ENCODE measurements around the gene FHAD1.

The FHAD1 gene

GRCh38 chr1:15406614-15407559 is 159.9 kb downstream of the FHAD1 start:
- Histone ChIP-seq H3K4me3 (ENCODE audit: low read length) (no peak overlapping the region), H3K4me1 (ENCODE audit: control insufficient read depth, insufficient read depth, low read length) (peaks cover 17% of the 10 kb centered on the region), H3K36me3 (ENCODE audit: control insufficient read depth, insufficient read depth, low read length) (no peaks in the 10 kb centered on the region), H3K27ac (ENCODE audit: low read depth, low read length) (peak overlapping the region; percentile 65), H3K27me3 (ENCODE audit: control insufficient read depth, insufficient read depth, low read length) (no peaks in the 10 kb centered on the region), H3K9ac (ENCODE audit: low read length) (no peak overlapping the region)

GRCh38 chr1:15407580-15407979 is 160.6 kb downstream of the FHAD1 start:
- peaks cover 17% of the 10 kb centered on the region for H3K4me1 ChIP-seq (ENCODE audit: control insufficient read depth, insufficient read depth, low read length)
- H3K4me3 ChIP-seq (ENCODE audit: low read length) = no peak overlapping the region
- no peak overlapping the region for H3K9ac ChIP-seq (ENCODE audit: low read length)
- no peaks in the 10 kb centered on the region for H3K27me3 ChIP-seq (ENCODE audit: control insufficient read depth, insufficient read depth, low read length)
- no peaks in the 10 kb centered on the region for H3K36me3 ChIP-seq (ENCODE audit: control insufficient read depth, insufficient read depth, low read length)
- peak overlapping the region; percentile 65 for H3K27ac ChIP-seq (ENCODE audit: low read depth, low read length)

- no peaks in the 10 kb centered on the region for H3K36me3 ChIP-seq (ENCODE audit: control insufficient read depth, insufficient read depth, low read length)
- H3K4me1 ChIP-seq (ENCODE audit: control insufficient read depth, insufficient read depth, low read length) = peaks cover 17% of the 10 kb centered on the region
- H3K9ac ChIP-seq (ENCODE audit: low read length) = peak overlapping the region; percentile 13
- H3K27me3 ChIP-seq (ENCODE audit: control insufficient read depth, insufficient read depth, low read length) = no peaks in the 10 kb centered on the region
- peak overlapping the region; percentile 46 for H3K27ac ChIP-seq (ENCODE audit: low read depth, low read length)
- H3K4me3 ChIP-seq (ENCODE audit: low read length) = peak overlapping the region; percentile 70
Measured at GRCh38 chr1:15408890-15409387, 161.9 kb downstream of the FHAD1 start.

- H3K4me1 ChIP-seq (ENCODE audit: control insufficient read depth, insufficient read depth, low read length) = peaks cover 17% of the 10 kb centered on the region
- no peaks in the 10 kb centered on the region for H3K36me3 ChIP-seq (ENCODE audit: control insufficient read depth, insufficient read depth, low read length)
- H3K27me3 ChIP-seq (ENCODE audit: control insufficient read depth, insufficient read depth, low read length) = no peaks in the 10 kb centered on the region
- H3K9ac ChIP-seq (ENCODE audit: low read length) = peak within 1 kb of the TSS; percentile 42
- H3K27ac ChIP-seq (ENCODE audit: low read depth, low read length) = peak within 1 kb of the TSS; percentile 46
- H3K4me3 ChIP-seq (ENCODE audit: low read length) = peak within 1 kb of the TSS; percentile 70
Measured at GRCh38 chr1:15409388-15410222, 162.6 kb downstream of the FHAD1 start, which contains the start of gene EFHD2. EFHD2 (plus strand) TSS chr1:15409888; CDS start chr1:15409972, 84 bp downstream.

- H3K4me1 ChIP-seq (ENCODE audit: control insufficient read depth, insufficient read depth, low read length) = peaks cover 17% of the 10 kb centered on the region
Measured at GRCh38 chr1:15410223-15410883, 163.3 kb downstream of the FHAD1 start.

GRCh38 chr1:15410884-15411245 is 163.8 kb downstream of the FHAD1 start:
- no peak overlapping the region for H3K27ac ChIP-seq (ENCODE audit: low read depth, low read length)

More at GRCh38 chr1:15410223-15410883, 163.3 kb downstream of the FHAD1 start:
- Histone ChIP-seq H3K27me3 (ENCODE audit: control insufficient read depth, insufficient read depth, low read length) (no peaks in the 10 kb centered on the region), H3K36me3 (ENCODE audit: control insufficient read depth, insufficient read depth, low read length) (no peaks in the 10 kb centered on the region), H3K27ac (ENCODE audit: low read depth, low read length) (peak overlapping the region; percentile 42), H3K4me3 (ENCODE audit: low read length) (peak overlapping the region; percentile 70), H3K9ac (ENCODE audit: low read length) (peak overlapping the region; percentile 42)

GRCh38 chr1:15411593-15412137 is 164.6 kb downstream of the FHAD1 start:
- H3K4me3 ChIP-seq (ENCODE audit: low read length) = peak overlapping the region; percentile 70
- peaks cover 27% of the 10 kb centered on the region for H3K4me1 ChIP-seq (ENCODE audit: control insufficient read depth, insufficient read depth, low read length)
- H3K36me3 ChIP-seq (ENCODE audit: control insufficient read depth, insufficient read depth, low read length) = no peaks in the 10 kb centered on the region
- H3K27me3 ChIP-seq (ENCODE audit: control insufficient read depth, insufficient read depth, low read length) = no peaks in the 10 kb centered on the region
- peak overlapping the region; percentile 46 for H3K9ac ChIP-seq (ENCODE audit: low read length)
- H3K27ac ChIP-seq (ENCODE audit: low read depth, low read length) = no peak overlapping the region

More at GRCh38 chr1:15410884-15411245, 163.8 kb downstream of the FHAD1 start:
- Histone ChIP-seq H3K9ac (ENCODE audit: low read length) (peak overlapping the region; percentile 42), H3K4me3 (ENCODE audit: low read length) (peak overlapping the region; percentile 70), H3K4me1 (ENCODE audit: control insufficient read depth, insufficient read depth, low read length) (peaks cover 20% of the 10 kb centered on the region), H3K27me3 (ENCODE audit: control insufficient read depth, insufficient read depth, low read length) (no peaks in the 10 kb centered on the region), H3K36me3 (ENCODE audit: control insufficient read depth, insufficient read depth, low read length) (no peaks in the 10 kb centered on the region)

GRCh38 chr1:15412175-15412800 is 165.3 kb downstream of the FHAD1 start:
- Histone ChIP-seq H3K27me3 (ENCODE audit: control insufficient read depth, insufficient read depth, low read length) (no peaks in the 10 kb centered on the region), H3K36me3 (ENCODE audit: control insufficient read depth, insufficient read depth, low read length) (no peaks in the 10 kb centered on the region), H3K27ac (ENCODE audit: low read depth, low read length) (no peak overlapping the region), H3K4me3 (ENCODE audit: low read length) (peak overlapping the region; percentile 70), H3K9ac (ENCODE audit: low read length) (peak overlapping the region; percentile 27), H3K4me1 (ENCODE audit: control insufficient read depth, insufficient read depth, low read length) (peaks cover 24% of the 10 kb centered on the region)

GRCh38 chr1:15412843-15413242 is 165.8 kb downstream of the FHAD1 start:
- Histone ChIP-seq H3K4me1 (ENCODE audit: control insufficient read depth, insufficient read depth, low read length) (peaks cover 19% of the 10 kb centered on the region), H3K27me3 (ENCODE audit: control insufficient read depth, insufficient read depth, low read length) (no peaks in the 10 kb centered on the region), H3K36me3 (ENCODE audit: control insufficient read depth, insufficient read depth, low read length) (no peaks in the 10 kb centered on the region), H3K4me3 (ENCODE audit: low read length) (peak overlapping the region; percentile 70), H3K27ac (ENCODE audit: low read depth, low read length) (no peak overlapping the region), H3K9ac (ENCODE audit: low read length) (no peak overlapping the region)

GRCh38 chr1:15413563-15414444 is 166.8 kb downstream of the FHAD1 start:
- Histone ChIP-seq H3K27ac (ENCODE audit: low read depth, low read length) (no peak overlapping the region), H3K27me3 (ENCODE audit: control insufficient read depth, insufficient read depth, low read length) (no peaks in the 10 kb centered on the region), H3K9ac (ENCODE audit: low read length) (no peak overlapping the region), H3K4me3 (ENCODE audit: low read length) (no peak overlapping the region), H3K4me1 (ENCODE audit: control insufficient read depth, insufficient read depth, low read length) (peaks cover 18% of the 10 kb centered on the region), H3K36me3 (ENCODE audit: control insufficient read depth, insufficient read depth, low read length) (no peaks in the 10 kb centered on the region)

All from rectal smooth muscle tissue (tissue), 1 donor.